ENCODE results near the gene WWC1. TPM values are rescaled to one million over a fixed set of nuclear protein-coding genes. Genes with fewer than 3 reads are reported as not detected.
"Not testable (repeated sequence)": the region's sequence is repeated elsewhere in the genome, so short reads cannot be mapped to it uniquely, and the experiment has no call there.

Gene WWC1
- total RNA-seq, 8 experiments from 2014 or later, result 5.6 to 74.1 (median 8.9) TPM

DNA sequence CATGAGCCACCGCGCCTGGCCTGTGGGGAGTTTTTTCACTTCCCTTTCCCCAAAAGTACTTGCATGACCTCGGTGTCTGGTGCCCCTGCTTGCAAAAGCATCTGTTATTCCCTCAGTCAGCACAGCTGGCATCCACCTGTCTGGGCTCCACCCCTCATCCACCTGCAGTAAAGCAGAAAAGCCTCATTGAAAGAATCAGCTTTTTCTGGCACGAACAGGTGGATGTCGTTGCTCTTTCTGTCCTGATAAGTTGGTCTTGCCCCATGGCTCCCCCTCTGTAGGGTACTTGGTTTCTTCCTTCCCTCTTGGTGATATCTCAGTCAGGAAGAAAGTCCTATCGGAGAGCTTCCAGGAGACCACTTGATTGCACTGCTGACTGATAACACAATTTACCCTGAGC is 37.4 kb downstream of the WWC1 start:
- Histone ChIP-seq H3K4me3 (no peak overlapping the region), H3K27ac (no peak overlapping the region), H3K4me1 (replicated peaks in 1 of 2) (peaks cover 0 to 8% of the 10 kb centered on the region in 2 donors)
- in situ Hi-C loops (cut with MboI; ENCODE audit: low pct_unique_long_range_greater_than_20kb in 2 of 9, low sequenced_read_pairs in 9 of 9, unreplicated experiment in 9 of 9), result no loop called here
- ATAC-seq (replicated peaks in 6 of 8), result peak in 3 of 8 experiments; percentile 32 to 46 (median 43)
- 8 to 93% (median 32%) methylated on average over 1 to 4 of the region's 6 CpGs; no CpG with 5 or more reads in 4 of the 10 experiments for WGBS, 10 experiments

DNA sequence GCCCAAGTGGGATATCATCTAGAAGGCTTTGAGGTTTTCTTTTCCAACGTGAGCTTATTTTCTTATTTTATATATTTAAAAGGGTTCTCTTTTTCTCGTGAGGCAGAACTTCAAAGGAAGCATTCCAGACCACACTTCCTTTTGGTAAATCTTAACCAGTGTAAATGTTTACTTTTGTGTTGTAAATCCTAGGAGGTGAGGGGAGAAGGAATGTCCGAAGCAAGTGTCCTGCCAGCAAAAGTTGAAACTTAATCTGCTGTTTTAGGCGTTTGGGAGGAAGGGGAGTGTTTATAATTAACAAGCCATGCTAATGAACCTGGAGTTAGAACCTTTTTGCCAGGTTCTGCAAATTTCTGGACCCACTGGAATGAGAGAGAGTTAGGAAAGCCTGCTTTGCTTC is 37.9 kb downstream of the WWC1 start:
- Histone ChIP-seq H3K27ac (no peak overlapping the region), H3K4me1 (replicated peaks in 1 of 2) (peaks cover 4 to 12% of the 10 kb centered on the region in 2 donors), H3K4me3 (no peak overlapping the region)
- 33 to 90% (median 40%) methylated on average over 1 to 4 of the region's 4 CpGs; no CpG with 5 or more reads in 1 of the 10 experiments for WGBS, 10 experiments
- no peak for ATAC-seq (replicated peaks in 6 of 8)
- in situ Hi-C loops (cut with MboI; ENCODE audit: low pct_unique_long_range_greater_than_20kb in 2 of 9, low sequenced_read_pairs in 9 of 9, unreplicated experiment in 9 of 9), result no loop called here

DNA sequence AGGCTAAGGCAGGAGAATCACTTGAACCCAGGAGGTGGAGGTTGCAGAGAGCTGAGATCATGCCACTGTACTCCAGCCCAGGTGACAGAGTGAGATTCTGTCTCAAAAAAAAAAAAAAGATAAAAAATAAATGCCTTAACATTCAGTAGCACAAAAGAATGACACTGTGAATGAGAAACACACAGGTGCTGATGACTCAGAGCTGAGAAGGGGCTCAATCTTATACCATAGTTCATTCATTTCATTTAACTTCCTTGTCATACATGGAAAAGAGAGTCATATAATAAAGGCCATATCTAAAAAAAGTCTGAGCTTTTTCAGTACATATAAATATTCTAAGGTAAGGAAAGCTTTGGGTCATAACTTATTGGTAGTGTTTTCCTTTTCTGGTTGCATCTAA is 40.6 kb downstream of the WWC1 start:
- Histone ChIP-seq H3K27ac (no peak overlapping the region), H3K4me3 (no peak overlapping the region), H3K4me1 (replicated peaks in 1 of 2) (peaks cover 13 to 21% of the 10 kb centered on the region in 2 donors)
- in situ Hi-C loops (cut with MboI; ENCODE audit: low pct_unique_long_range_greater_than_20kb in 2 of 9, low sequenced_read_pairs in 9 of 9, unreplicated experiment in 9 of 9), result no loop called here
- no peak for ATAC-seq (replicated peaks in 6 of 8)

DNA sequence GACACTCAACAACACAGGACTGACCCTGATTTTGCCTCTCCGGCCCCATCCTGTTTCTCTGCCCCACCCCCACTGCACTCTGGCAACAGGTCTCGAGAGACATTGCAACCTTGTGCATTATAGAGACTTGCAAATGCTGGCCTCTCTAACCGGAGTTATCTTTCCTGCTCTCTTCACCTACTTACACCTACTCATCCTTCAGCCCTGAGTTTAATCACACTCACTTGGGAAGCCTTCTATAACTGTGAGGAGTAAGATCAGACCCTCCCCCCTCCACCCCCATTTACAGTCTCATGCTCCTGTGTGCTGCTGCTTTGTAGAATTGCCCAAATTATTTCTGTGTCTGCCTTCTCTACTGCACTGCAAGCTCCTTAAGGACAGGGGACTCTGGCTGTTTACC is 42.8 kb downstream of the WWC1 start:
- H3K4me3 ChIP-seq, result no peak overlapping the region

GRCh38 chr5:168334695-168335094 is 43.2 kb downstream of the WWC1 start:
- in situ Hi-C loops (cut with MboI; ENCODE audit: low pct_unique_long_range_greater_than_20kb in 2 of 9, low sequenced_read_pairs in 9 of 9, unreplicated experiment in 9 of 9), result no loop called here
- Histone ChIP-seq H3K27ac (no peak overlapping the region), H3K4me1 (replicated peaks in 1 of 2) (peaks cover 13 to 23% of the 10 kb centered on the region in 2 donors), H3K4me3 (no peak overlapping the region)
- peak; percentile 91 to 99 (median 98) for ATAC-seq (replicated peaks in 6 of 8)
- 5 to 94% (median 77%) methylated on average over 2 to 4 of the region's 4 CpGs; no CpG with 5 or more reads in 7 of the 10 experiments for WGBS, 10 experiments

More for the DNA sequence above, 42.8 kb downstream of the WWC1 start:
- Histone ChIP-seq H3K27ac (no peak overlapping the region), H3K4me1 (replicated peaks in 1 of 2) (peaks cover 13 to 21% of the 10 kb centered on the region in 2 donors)
- in situ Hi-C loops (cut with MboI; ENCODE audit: low pct_unique_long_range_greater_than_20kb in 2 of 9, low sequenced_read_pairs in 9 of 9, unreplicated experiment in 9 of 9), result no loop called here
- ATAC-seq (replicated peaks in 6 of 8), result peak in 5 of 8 experiments; percentile 30 to 59 (median 54)
- WGBS, 10 experiments, result 0 to 60% (median 55%) methylated on average over 1 to 3 of the region's 3 CpGs; no CpG with 5 or more reads in 4 of the 10 experiments

- Histone ChIP-seq H3K4me1 (replicated peaks in 1 of 2) (peaks cover 13 to 18% of the 10 kb centered on the region in 2 donors), H3K4me3 (no peak overlapping the region), H3K27ac (no peak overlapping the region)
- no peak for ATAC-seq (replicated peaks in 6 of 8)
- in situ Hi-C loops (cut with MboI; ENCODE audit: low pct_unique_long_range_greater_than_20kb in 2 of 9, low sequenced_read_pairs in 9 of 9, unreplicated experiment in 9 of 9), result no loop called here
- 50 to 100% (median 64%) methylated on average over 1 to 2 of the region's 2 CpGs; no CpG with 5 or more reads in 6 of the 10 experiments for WGBS, 10 experiments
Measured at GRCh38 chr5:168337361-168337760, 45.9 kb downstream of the WWC1 start.

DNA sequence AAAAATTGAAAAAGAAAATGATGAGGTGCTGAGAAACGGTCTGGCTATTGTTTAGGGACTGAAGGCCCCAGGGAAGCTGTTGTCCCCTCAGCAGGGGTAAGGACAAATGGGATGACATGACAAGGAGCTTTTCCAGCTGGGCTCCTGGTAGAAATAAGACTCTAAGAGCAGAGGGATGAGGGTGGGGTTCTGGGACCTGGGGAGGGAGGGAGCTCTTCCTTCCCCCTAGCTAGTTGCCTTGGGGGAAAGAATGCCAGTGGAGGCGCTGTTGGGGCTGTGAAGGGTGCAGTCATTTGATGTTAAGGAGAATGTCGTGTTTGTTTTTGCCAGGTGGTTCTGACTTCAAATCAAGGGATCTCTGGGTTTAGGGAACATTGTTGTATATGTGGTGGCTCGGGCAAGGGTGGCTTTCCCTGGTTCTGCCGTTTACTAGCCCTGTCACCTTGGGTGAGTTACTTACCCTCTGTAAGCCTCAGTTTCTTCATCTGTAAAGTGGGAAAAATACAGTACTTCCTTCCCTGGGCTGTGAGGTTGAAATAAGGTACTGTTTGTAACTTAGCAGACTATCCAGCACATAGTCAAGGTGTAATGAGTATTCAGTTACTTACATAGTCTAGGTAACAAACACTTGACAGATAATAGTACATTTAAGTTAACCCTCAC is 47.8 kb downstream of the WWC1 start:
- in situ Hi-C loops (cut with MboI; ENCODE audit: low pct_unique_long_range_greater_than_20kb in 2 of 9, low sequenced_read_pairs in 9 of 9, unreplicated experiment in 9 of 9), result no loop called here
- peak in 1 of 8 experiments; percentile 44 for ATAC-seq (replicated peaks in 6 of 8)
- no peak overlapping the region for H3K27ac ChIP-seq
- no peak overlapping the region for H3K4me3 ChIP-seq
- H3K4me1 ChIP-seq (replicated peaks in 1 of 2), result peaks cover 10 to 15% of the 10 kb centered on the region in 2 donors
- 29 to 85% (median 39%) methylated on average over 1 to 4 of the region's 5 CpGs; no CpG with 5 or more reads in 4 of the 10 experiments for WGBS, 10 experiments

DNA sequence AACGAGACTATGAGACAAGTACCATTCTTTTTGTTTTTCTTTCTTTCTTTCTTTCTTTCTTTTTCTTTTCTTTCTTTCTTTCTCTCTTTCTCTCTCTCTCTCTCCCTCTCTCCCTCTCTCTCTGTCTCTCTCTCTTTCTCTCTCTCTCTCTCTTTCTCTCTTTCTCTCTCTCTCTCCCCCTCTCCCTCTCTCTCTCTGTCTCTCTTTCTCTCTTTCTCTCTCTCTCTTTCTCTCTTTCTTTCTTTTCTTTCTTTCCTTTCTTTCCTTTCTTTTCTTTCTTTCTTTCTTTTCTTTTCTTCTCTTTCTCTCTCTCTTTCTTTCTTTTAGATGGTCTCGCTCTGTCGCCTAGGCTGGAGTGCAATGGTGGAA is 48.3 kb downstream of the WWC1 start:
- H3K27ac ChIP-seq; ATAC-seq (replicated peaks in 6 of 8); in situ Hi-C loops (cut with MboI; ENCODE audit: low pct_unique_long_range_greater_than_20kb in 2 of 9, low sequenced_read_pairs in 9 of 9, unreplicated experiment in 9 of 9); H3K4me1 ChIP-seq (replicated peaks in 1 of 2); H3K4me3 ChIP-seq: not testable (repeated sequence)
- 65 to 100% (median 91%) methylated on average over 1 to 3 of the region's 3 CpGs; no CpG with 5 or more reads in 2 of the 10 experiments for WGBS, 10 experiments

DNA sequence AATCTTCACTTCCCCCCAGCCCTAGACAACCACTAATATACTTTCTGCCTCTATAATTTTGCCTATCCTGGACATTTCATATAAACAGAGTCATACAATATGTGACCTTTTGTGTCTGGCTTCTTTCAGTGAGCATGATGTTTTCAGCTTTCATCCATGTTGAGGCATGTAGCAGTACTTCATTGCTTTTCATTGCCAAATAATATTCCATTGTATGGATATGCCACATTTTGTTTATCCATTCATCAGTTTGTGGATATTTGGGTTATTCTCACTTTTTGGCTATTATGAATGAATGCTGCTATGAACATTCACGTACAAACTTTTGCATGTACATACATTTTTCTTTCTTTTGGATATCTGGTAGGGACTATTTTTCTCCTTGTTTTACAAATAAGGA is 49.0 kb downstream of the WWC1 start:
- Histone ChIP-seq H3K27ac (no peak overlapping the region), H3K4me1 (replicated peaks in 1 of 2) (peaks cover 0 to 5% of the 10 kb centered on the region in 2 donors), H3K4me3 (no peak overlapping the region)
- ATAC-seq (replicated peaks in 6 of 8), result no peak
- in situ Hi-C loops (cut with MboI; ENCODE audit: low pct_unique_long_range_greater_than_20kb in 2 of 9, low sequenced_read_pairs in 9 of 9, unreplicated experiment in 9 of 9), result no loop called here
- 67 to 100% (median 100%) methylated on average over 1 of the region's 1 CpG; no CpG with 5 or more reads in 1 of the 10 experiments for WGBS, 10 experiments

- no peak overlapping the region for H3K27ac ChIP-seq
- in situ Hi-C loops (cut with MboI; ENCODE audit: low pct_unique_long_range_greater_than_20kb in 2 of 9, low sequenced_read_pairs in 9 of 9, unreplicated experiment in 9 of 9), result no loop called here
- WGBS, 10 experiments, result 0 to 100% (median 90%) methylated on average over 1 to 2 of the region's 2 CpGs; no CpG with 5 or more reads in 5 of the 10 experiments
- no peak overlapping the region for H3K4me3 ChIP-seq
- peaks cover 0 to 5% of the 10 kb centered on the region in 2 donors for H3K4me1 ChIP-seq (replicated peaks in 1 of 2)
- peak in 2 of 8 experiments; percentile 95 to 97 for ATAC-seq (replicated peaks in 6 of 8)
Measured at GRCh38 chr5:168341178-168341577, 49.7 kb downstream of the WWC1 start.

GRCh38 chr5:168342151-168342825 is 50.8 kb downstream of the WWC1 start:
- peak in 1 of 8 experiments; percentile 10 for ATAC-seq (replicated peaks in 6 of 8)
- H3K4me3 ChIP-seq, result no peak overlapping the region
- no peak overlapping the region for H3K27ac ChIP-seq
- H3K4me1 ChIP-seq (replicated peaks in 1 of 2), result peaks cover 3 to 5% of the 10 kb centered on the region in 2 donors
- in situ Hi-C loops (cut with MboI; ENCODE audit: low pct_unique_long_range_greater_than_20kb in 2 of 9, low sequenced_read_pairs in 9 of 9, unreplicated experiment in 9 of 9), result no loop called here
- WGBS, 10 experiments, result 34 to 100% (median 84%) methylated on average over 1 to 5 of the region's 6 CpGs; no CpG with 5 or more reads in 2 of the 10 experiments

DNA sequence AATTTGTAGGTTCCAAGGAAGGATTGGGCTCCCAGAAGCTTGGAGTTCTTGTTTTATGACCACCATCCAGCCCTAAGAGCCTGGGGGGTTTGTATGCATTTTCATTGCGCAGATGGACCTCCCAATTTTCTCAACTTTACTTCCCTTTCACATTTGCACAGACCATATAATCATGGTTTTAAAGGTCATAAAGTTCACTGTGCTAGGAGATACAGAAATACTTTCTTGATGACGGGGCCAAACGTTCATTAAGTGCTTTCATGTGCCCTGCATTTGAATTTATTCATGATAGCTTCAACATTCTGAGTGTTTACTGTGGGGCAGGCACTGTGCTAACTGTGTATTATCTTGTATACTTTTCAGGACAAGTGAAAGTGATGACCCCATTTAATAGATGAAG is 51.5 kb downstream of the WWC1 start:
- Histone ChIP-seq H3K4me3 (no peak overlapping the region), H3K4me1 (replicated peaks in 1 of 2) (peaks cover 5% of the 10 kb centered on the region in 2 donors), H3K27ac (no peak overlapping the region)
- in situ Hi-C loops (cut with MboI; ENCODE audit: low pct_unique_long_range_greater_than_20kb in 2 of 9, low sequenced_read_pairs in 9 of 9, unreplicated experiment in 9 of 9), result no loop called here
- 28 to 100% (median 85%) methylated on average over 1 to 3 of the region's 3 CpGs; no CpG with 5 or more reads in 6 of the 10 experiments for WGBS, 10 experiments
- no peak for ATAC-seq (replicated peaks in 6 of 8)

GRCh38 chr5:168346417-168346816 is 55.0 kb downstream of the WWC1 start:
- Histone ChIP-seq H3K4me1 (replicated peaks in 1 of 2) (peaks cover 0 to 5% of the 10 kb centered on the region in 2 donors), H3K27ac (no peak overlapping the region), H3K4me3 (no peak overlapping the region)
- in situ Hi-C loops (cut with MboI; ENCODE audit: low pct_unique_long_range_greater_than_20kb in 2 of 9, low sequenced_read_pairs in 9 of 9, unreplicated experiment in 9 of 9), result no loop called here
- WGBS, 10 experiments, result 71 to 100% (median 100%) methylated on average over 1 to 3 of the region's 3 CpGs; no CpG with 5 or more reads in 3 of the 10 experiments
- ATAC-seq (replicated peaks in 6 of 8), result no peak

Data from motor neuron (in vitro differentiated cells).